ENCODE measurements around the gene REM2. TPM values are rescaled to one million over a fixed set of nuclear protein-coding genes. Genes with fewer than 3 reads are reported as not detected.
"Not testable (repeated sequence)": the region's sequence is repeated elsewhere in the genome, so short reads cannot be mapped to it uniquely, and the experiment has no call there.

REM2 gene
- polyA plus RNA-seq, 3 donors = 1.5 to 1.9 (median 1.5) TPM

DNA sequence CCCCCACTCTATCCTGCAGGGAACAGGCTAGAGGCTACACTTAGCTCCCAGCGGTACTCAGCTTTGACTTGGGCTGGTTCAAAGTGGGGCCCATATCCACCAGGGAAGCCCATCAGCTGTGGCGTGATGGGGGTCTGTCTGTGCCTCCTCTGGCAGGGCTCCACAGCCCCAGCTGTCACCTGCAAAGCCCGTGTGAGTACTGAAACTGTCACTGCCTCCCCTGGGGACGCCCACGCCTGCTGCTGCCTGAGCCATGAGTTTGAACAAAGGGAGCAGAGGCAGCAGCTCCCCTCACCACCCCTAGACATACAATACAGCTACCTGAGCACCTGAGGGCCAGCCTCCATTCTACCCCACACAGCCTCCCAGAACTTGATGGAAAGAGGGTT is 5.0 kb downstream of the REM2 start:
- no peak for DNase-seq (ENCODE audit: extremely low read depth in 1 of 11, low read depth in 9 of 11, low spot score in 4 of 11)

DNA sequence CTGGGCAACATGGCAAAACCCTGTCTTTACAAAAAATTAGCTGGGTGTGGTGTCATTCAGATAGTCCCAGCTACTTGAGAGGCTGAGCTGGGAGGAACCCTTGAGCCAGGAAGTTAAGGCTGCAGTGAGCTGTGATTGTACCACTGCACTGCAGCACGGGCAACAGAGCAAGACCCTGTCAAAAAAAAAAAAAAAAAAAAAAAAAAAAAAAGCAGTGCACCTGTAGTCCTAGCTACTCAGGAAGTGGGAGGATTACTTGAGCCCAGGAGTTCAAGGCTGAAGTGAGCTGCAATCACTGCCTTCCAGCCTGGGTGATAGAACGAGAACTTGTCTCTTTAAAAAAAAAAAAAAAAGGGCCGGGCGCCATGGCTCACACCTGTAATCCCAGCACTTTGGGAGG is 5.6 kb downstream of the REM2 start:
- no peak for DNase-seq (ENCODE audit: extremely low read depth in 1 of 11, low read depth in 9 of 11, low spot score in 4 of 11)

DNA sequence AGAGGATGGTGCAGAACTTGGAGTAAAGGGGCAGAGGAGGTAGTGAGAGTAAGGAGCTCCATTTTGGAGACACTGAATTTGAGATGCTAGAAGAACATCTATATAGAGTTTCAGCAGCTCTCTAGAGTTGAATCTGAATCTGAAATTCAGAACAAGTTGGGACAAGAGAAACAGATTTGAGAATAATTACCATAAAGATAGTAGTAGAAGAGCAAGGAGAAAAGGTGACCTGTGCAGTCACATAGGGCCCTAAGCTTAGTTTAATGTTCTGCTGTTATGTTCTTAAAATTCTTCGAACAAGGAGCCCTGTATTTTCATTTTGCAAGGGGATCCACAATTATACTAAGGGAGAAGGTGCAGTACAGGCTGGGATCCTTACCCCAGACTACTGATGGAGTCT is 7.4 kb downstream of the REM2 start:
- DNase-seq (ENCODE audit: extremely low read depth in 1 of 11, low read depth in 9 of 11, low spot score in 4 of 11) = no peak

DNA sequence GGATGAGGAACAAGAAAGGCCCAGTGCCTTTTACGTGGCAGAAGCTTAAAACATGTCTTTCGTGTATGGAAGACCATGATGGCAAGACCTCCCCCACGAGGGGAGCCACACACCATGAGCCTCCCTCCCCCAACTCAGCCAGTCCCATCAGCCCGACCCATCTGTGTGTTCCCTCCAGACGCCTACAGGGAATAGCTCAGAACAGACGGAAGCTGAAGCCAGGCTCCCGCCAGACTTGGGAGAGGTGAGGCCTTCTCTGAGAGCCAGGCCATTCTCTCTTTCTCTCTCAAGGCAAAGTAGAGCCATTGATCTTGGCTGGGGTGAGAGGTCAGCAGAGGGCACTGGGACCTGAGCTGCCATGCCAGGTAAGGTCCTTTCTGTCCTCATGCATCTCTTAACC is 9.5 kb downstream of the REM2 start:
- DNase-seq (ENCODE audit: extremely low read depth in 1 of 11, low read depth in 9 of 11, low spot score in 4 of 11) = no peak

DNA sequence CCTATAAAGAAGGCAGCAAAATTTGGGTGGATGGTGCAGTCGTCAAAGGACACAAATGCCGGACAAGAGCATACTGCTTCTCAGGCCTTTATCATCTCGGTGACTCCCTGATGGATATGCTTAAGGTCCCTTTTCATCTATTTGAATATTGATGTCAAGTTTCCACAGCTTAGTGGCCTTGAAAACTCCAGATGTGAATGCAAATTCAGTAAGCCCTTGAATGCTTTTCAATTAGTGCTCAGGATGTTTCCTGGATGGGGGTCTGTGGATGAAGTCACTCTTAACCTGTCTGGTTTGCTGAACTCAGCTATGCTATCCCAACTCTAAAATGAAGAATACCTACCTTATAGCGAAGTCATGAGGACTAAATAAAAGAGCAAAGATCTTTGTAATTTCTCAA is 10.7 kb downstream of the REM2 start:
- no peak for DNase-seq (ENCODE audit: extremely low read depth in 1 of 11, low read depth in 9 of 11, low spot score in 4 of 11)

DNA sequence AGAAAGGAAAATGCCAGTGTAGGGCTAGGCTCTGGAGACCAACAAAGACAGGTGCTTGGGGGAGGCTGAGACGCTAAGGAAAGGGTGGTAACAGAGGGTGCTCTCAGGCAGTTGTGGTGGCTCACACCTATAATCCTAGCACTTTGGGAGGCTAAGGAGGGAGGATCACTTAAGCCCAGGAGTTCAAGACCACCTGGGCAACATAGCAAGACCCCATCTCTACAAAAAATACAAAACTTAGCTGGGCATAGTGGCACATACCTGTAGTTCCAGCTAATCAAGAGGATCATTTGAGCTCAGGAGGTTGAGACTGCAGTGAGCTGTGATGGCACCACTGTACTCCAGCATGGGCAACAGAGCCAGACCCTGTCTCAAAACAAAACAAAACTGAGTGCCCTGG is 12.4 kb downstream of the REM2 start:
- DNase-seq (ENCODE audit: extremely low read depth in 1 of 11, low read depth in 9 of 11, low spot score in 4 of 11) = no peak

DNA sequence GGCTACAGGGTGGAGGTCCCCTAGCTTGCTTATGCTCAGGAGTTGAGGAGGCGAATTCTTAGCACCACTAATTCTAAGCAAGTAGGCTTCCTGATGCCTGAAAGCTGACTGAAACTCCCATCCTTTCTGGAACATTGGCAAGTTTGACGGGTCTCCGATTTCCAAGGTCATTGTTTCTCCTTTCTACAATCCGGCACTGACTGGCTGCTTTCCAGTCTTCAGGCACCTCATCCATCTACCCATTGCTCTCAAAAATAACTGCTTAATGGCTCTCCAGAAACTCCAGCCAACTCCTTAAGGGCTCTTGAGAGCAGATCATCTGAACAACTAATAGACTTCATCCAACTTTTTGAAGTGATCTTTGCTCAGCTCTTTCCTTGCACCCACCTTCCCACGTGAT is 13.3 kb downstream of the REM2 start:
- DNase-seq (ENCODE audit: extremely low read depth in 1 of 11, low read depth in 9 of 11, low spot score in 4 of 11) = no peak

DNA sequence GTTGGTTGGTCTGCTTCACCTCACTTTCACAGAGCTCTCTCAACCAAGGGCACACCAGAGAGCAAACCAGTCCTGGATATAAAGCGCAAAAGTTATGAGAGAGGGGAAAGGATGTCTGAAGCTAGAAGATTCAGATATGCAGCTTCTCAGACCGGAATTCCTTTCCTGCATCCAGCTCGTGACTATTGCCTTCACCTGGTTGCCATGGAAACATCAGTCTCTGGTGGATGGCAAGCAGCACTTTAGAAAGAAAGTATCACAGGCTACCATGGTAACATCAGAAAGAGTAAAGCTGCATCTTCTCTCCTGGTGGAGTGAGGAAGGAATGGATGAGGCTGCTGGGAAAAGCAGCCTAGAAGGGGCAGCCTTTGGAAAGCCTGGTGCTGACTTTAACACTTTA is 13.7 kb downstream of the REM2 start:
- DNase-seq (ENCODE audit: extremely low read depth in 1 of 11, low read depth in 9 of 11, low spot score in 4 of 11) = no peak

DNA sequence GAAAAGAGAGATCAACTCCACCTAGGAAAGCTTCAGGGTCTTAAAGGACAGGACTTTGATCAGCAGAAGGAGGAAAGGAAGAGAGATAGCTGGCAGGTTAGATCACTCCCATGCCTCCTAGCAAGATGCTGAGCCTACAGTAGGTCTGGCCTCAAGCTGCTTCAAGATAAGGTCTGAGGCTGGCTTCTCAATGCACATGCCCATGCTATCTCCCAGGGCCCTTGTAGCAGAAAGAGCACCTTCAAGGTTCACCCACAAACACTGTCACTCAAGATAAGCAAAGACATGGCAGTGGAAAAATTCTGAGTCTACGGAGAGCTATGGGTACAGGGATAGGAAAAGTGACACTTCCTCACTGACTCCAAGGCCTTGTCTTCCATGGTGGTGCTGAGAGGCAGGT is 14.3 kb downstream of the REM2 start:
- DNase-seq (ENCODE audit: extremely low read depth in 1 of 11, low read depth in 9 of 11, low spot score in 4 of 11) = no peak

DNA sequence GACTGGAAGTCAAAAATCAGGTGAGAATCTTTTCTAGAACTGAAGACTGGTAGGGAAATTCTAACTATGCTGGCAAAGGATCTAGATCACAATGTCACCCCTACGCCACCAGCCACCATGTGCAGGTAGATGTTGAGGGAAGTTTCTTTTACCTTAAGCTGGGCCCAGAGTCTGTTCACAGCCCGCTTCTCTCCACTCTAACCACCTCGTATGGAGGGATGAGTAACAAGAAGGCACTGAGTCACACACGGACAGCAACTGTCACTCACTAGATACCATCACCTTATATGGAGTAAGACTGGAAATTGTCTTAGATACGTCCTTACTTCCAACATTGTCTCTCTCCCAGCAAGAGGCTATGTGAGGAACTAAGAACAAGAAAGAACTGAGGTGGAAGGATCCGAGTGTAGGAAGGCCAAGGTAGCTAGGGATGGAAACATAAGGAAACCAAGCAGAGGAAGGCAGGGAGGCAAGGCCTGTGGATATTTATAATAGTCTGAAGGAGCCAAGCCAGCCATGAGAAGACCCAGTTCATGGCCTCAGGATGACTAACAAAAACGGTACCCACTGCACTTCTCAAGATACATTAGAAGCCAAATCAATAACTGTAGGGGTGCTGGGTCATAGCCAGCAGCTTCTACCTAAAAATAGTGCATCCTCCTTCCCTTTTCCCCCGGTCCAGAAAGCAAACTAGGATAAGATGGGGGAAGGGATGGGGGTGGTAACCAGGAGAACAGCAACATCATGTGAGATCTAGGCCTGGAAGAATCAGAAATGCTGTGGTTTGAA is 15.5 kb downstream of the REM2 start:
- no peak for DNase-seq (ENCODE audit: extremely low read depth in 1 of 11, low read depth in 9 of 11, low spot score in 4 of 11)

DNA sequence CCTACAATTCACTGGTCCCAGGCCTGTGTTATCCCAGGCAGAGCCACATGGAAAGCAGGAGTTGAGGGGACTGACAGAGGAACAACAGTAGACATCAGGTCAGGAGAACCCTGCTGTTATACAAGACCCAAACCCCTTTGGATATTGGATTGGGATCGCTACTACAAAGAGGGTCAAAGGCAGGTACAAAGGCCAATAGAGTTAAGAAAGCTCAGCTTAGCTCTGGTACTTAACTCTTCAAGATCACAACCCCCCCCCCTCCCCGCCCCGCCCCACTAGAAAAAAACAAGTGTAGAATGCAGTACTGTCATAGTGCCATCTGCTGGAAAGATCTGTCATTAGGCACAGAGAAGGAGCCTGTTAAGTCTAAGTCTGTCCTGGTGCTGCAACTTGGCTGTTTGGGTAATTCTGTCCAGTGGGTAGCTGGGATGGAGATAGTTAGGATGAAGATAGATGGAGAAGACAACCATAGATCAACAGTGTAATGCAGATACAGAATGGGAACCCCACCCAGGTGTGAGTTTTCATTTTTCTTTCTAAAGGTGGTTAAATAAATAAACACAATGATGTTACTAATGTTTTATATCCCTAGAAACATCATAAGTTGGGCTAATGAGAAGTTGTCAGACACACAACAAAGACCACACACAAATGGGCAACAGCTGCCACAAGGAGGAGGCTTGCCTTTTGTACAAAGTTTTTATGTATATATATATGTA is 17.2 kb downstream of the REM2 start:
- peak in 4 of 11 donors; percentile 29 to 61 (median 44) for DNase-seq (ENCODE audit: extremely low read depth in 1 of 11, low read depth in 9 of 11, low spot score in 4 of 11)

DNA sequence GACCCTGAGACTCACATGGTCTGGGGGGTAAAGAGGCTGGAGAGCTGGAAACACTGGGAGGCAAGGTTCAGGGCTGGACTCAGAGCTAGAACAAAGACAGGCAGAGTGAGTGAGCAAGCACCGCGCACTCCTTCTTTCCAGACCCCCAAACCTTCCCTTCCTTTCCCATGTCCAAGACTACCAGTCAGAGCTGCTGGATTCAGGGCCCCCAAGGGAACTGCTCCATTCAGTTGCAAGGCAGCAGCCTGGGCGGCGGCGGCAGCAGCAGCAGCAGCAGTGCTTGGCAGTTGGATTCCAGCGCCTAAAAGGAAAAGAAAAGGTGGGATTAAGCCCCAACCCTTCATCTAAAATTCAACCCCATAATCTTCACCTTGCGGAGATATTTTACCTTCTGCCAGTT is 18.8 kb downstream of the REM2 start:
- DNase-seq (ENCODE audit: extremely low read depth in 1 of 11, low read depth in 9 of 11, low spot score in 4 of 11) = no peak

DNA sequence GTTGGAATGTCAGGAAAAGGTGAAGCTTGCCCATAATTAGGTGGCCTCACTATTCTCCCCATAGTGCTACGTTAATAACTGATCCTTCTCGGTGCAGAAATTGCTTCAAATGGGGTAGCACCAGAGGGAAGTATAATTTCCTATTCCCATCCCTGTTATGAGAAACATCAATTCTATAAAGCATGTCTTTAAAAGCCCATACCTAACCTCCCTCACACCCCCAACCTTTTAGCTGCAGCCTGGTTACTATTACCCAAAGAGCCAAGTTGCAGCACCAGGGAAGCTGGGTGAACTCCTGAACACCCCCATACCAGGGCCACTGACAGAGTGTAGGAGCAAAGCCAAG is 20.7 kb downstream of the REM2 start:
- no peak for DNase-seq (ENCODE audit: extremely low read depth in 1 of 11, low read depth in 9 of 11, low spot score in 4 of 11)

DNA sequence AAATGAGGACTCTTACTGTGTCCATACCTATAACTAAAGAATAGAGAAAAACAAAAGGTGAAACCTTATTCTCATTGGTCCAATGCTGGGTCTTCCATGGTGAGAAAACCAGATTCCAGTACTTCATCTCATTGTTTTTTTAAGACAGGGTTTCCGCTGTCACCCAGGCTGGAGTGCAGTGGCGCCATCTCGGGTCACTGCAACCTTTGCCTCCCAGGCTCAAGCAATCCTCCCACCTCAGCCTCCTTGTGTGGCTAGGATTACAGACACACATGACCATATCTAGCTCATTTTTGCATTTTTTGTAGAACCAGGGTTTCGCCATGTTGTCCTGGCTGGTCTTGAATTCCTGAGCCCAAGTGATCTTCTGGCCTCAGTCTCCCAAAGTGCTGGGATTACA is 22.6 kb downstream of the REM2 start:
- DNase-seq (ENCODE audit: extremely low read depth in 1 of 11, low read depth in 9 of 11, low spot score in 4 of 11) = no peak

DNA sequence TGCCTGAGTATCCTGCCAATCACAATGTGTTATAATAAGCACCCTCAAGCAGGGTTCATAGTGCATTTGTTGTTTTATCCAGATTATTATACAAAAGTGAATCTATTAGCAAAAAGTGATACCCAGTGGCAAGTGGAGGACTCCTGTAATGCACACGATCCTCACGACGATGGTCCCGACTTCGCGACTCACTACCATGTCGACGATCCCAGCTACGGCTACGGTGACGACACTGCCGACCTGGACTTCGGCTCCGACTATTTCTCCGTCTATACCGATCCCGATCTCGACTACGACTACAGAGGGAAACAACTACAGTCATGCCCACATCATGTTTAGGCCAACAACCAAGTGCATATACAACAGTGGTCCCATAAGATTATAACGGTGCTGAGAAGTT is 23.1 kb downstream of the REM2 start:
- DNase-seq (ENCODE audit: extremely low read depth in 1 of 11, low read depth in 9 of 11, low spot score in 4 of 11) = no peak

DNA sequence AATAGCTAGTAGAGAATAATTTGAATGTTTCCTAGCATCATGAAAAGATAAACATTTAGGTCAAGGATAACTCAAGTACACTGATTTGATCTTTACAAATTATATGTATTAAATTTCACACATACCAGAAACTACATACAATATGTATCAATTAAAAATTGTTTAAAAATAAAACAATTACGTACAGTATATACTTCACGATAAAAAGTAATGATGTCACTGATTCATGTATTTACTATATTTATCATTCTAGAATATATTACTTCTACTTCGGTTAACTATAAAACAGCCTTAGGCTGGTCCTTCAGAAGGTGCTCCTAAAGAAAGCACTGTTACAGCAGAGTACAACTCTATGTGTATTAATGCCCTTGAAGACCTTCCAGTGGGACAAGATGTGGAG is 24.4 kb downstream of the REM2 start:
- no peak for DNase-seq (ENCODE audit: extremely low read depth in 1 of 11, low read depth in 9 of 11, low spot score in 4 of 11)

DNA sequence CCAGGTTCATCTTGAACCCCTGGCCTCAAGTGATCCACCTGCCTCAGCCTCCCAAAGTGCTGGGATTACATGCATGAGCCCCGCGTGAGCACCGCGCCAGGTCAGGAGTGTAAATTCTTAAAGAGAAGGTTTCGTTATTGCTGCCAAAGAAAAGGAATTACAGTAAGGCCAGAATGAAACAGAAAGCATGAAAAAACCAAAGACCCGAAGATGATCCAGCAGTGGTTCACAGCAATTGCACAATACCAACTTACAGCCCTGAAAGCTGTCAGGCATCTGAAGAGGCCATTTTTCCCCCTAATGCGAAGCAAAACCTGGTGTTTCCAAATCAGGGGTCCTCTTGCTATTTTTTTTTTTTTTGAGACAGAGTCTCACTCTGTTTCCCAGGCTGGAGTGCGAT is 25.6 kb downstream of the REM2 start:
- no peak for DNase-seq (ENCODE audit: extremely low read depth in 1 of 11, low read depth in 9 of 11, low spot score in 4 of 11)

DNA sequence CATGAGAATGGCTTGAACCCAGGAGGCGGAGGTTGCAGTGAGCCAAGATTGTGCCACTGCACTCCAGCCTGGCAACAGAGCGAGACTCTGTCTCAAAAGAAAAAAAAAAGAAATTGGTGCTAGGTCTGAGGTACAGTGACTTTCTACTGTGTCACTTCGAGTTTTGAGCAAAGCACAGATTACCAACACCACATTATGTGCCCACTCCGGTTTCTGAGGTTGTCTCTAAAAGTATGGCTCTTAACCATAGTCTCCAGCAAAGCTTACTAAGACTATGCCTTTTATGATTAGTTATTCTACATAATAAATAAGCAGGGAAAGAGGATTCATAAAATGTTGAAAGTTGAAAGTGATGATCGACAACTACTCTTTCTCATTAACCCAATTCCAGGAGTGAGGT is 27.9 kb downstream of the REM2 start:
- DNase-seq (ENCODE audit: extremely low read depth in 1 of 11, low read depth in 9 of 11, low spot score in 4 of 11) = no peak

DNA sequence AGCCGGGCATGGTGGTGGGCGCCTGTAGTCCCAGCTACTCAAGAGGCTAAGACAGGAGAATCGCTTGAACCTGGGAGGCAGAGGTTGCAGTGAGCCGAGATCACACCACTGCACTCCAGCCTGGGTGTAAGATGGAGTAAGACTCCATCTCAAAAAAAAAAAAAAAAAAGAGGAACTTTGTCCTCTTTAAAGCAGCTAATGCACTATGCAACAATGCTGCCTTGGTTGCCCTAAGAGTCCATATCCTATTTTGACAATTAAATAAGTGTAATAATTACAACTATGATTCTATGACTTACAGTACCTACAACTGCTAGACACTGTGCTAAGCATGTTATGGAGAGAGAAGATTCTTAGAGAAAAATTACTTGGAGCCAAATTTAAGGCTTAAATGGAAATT is 31.8 kb downstream of the REM2 start:
- DNase-seq (ENCODE audit: extremely low read depth in 1 of 11, low read depth in 9 of 11, low spot score in 4 of 11) = not testable (repeated sequence)

DNA sequence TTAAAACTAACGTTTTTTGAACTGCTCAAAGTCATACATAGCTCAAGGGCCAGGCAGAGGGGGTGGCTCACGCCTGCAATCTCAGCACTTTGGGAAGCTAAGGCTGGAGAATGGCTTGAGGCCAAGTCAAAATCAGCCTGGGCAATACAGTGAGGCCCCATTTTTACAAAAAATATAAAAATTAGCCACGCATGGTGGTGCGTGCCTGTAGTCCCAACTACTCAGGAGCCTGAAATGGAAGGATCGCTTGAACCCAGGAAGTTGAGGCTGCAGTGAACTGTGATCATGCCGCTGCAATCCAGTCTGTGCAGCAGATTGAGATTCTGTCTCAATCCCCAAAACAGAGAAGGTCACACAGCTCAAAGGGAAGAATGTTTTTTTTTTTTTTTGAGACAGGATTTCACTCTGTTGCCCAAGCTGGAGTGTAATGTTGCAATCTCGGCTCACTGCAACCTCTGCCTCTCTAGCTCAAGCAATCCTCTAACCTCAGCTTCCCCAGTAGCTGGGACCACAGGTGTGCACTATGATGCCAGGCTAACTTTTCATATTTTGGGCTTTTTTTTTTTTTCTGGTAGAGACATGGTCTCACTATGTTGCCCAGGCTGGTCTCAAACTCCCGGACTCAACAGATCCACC is 33.0 kb downstream of the REM2 start:
- no peak for DNase-seq (ENCODE audit: extremely low read depth in 1 of 11, low read depth in 9 of 11, low spot score in 4 of 11)

Measured in renal cortex interstitium (tissue), 11 donors.